HG02678 (cell line): ENCODE results near the gene PGPEP1.

Source experiments
- ATAC-seq: cut with Tn5 transposase; IDR thresholded peaks from one replicate; pipeline ENCODE4 v1.9.1; 2021; ENCODE audit warnings: mild to moderate bottlenecking, moderate library complexity; ENCODE audit not compliant: unreplicated experiment

PGPEP1 gene

GRCh38 chr19:18417250-18418028 is 77.0 kb downstream of the PGPEP1 start:
- no peak for ATAC-seq

DNA sequence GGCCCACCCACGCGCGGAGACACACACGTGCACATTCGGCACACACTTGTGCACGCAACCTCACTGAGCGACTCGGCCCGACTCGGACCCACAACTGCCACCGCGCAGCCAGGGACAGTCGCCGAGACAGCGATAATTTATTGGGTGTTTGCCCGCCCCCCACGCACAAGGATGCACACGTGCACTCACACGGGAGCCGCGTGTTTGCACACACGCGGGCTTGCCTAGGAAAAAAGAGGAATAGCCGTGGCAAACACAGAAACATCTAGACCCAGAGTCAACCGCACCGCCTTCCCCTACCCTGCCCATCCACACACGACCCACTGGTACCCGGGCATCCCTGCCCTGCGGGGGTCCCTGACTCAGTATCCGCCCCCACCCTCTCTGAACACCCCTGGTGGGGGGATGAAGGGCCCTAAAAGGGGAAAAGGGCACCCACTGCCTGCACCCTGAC is 77.7 kb downstream of the PGPEP1 start:
- ATAC-seq, result no peak

- no peak for ATAC-seq
Measured at GRCh38 chr19:18418483-18419194, 78.2 kb downstream of the PGPEP1 start.

DNA sequence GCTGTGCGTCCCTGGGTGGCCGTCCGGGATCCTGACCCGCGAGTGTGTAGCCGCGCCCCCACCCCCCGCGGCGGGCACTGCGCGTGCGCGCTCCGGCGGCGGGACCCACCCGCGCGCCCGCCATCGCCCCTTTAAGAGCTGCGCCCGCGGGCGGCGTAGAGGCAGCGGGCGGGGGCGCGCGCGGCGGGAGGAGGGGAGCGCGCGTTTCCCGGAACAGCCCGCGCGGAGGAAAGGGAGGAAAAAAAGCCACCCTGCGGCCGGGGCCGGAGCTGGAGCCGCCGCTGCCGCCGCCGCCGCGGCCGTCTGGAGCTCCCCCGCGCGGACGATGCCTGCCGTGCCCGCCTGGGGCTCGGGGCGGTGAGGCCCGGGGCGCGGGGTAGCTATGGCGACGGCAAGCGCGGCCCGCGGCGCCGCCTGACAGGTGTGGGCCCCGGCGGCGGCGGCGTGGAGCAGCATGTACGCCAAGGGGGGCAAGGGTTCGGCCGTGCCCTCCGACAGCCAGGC is 78.8 kb downstream of the PGPEP1 start, which contains the start of gene SSBP4:
SSBP4 (plus strand) TSS at position 204 of the 504 bp plus-strand sequence; CDS start at position 455, 251 bp downstream.
- peak; percentile 46 for ATAC-seq
